ENCODE measurements around the gene CEP131.

GRCh38 chr17:81246679-81247338 lies 24.0 kb upstream of the CEP131 start:
- TF ChIP-seq FOXA1 (IDR thresholded peaks at IDR 0.05), result no peak
- no peak for TF ChIP-seq SUZ12 (IDR thresholded peaks at IDR 0.05)
- no peak for TF ChIP-seq BHLHE40 (IDR thresholded peaks at IDR 0.05; ENCODE audit: borderline replicate concordance)
- TF ChIP-seq SP1 (IDR thresholded peaks at IDR 0.05), result no peak
- TF ChIP-seq HDGF (IDR thresholded peaks at IDR 0.05; ENCODE audit: borderline replicate concordance), result no peak
- no peak for TF ChIP-seq NFRKB (IDR thresholded peaks at IDR 0.05)
- no peak for TF ChIP-seq FOXK2 (IDR thresholded peaks at IDR 0.05)
